ENCODE data around the gene HSPA4L.

GRCh38 chr4:127782025-127782274, 172 bp upstream of the HSPA4L start:
- TF ChIP-seq CTCF (IDR thresholded peaks at IDR 0.05) (no peak), POLR2AphosphoS5 (IDR thresholded peaks at IDR 0.05) (no peak), POLR2A (IDR thresholded peaks at IDR 0.05) (no peak)
